Fibroblast of lung (primary cell): ENCODE results near the gene AK1.

Experiments used
- CTCF ChIP-seq, 2 donors: IDR thresholded peaks in 1 of 2; conservative IDR thresholded peaks in 1 of 2; 1 replicate in 1 of 2; 2 replicates in 1 of 2; pipeline ENCODE4 v1.5.1; 2011 to 2012; ENCODE audit warnings: low read length in 2 of 2, control low read depth in 1 of 2, inconsistent platforms in 1 of 2, low read depth in 1 of 2, mild to moderate bottlenecking in 1 of 2
- EZH2 ChIP-seq: IDR thresholded peaks from 2 replicates; pipeline ENCODE4 v1.5.1; 2012; ENCODE audit warnings: low read length, control low read depth, mild to moderate bottlenecking; ENCODE audit errors: missing control alignments

GRCh38 chr9:127923771-127924170 is 46.3 kb upstream of the AK1 start:
- TF ChIP-seq CTCF (conservative IDR thresholded peaks at IDR 0.05 in 1 of 2, IDR thresholded peaks at IDR 0.05 in 1 of 2; ENCODE audit: low read depth in 1 of 2, low read length in 2 of 2) (no peak), EZH2 (no peak)
